Measurements from ENCODE around the gene ADGRD1.

- TF ChIP-seq PATZ1 (CRISPR knock-in tag; IDR thresholded peaks at IDR 0.05; ENCODE audit: borderline replicate concordance) (no peak), TOX (CRISPR knock-in tag; IDR thresholded peaks at IDR 0.05; ENCODE audit: borderline replicate concordance) (no peak), ZFP3 (CRISPR knock-in tag; IDR thresholded peaks at IDR 0.05) (no peak), ESRRG (CRISPR knock-in tag; IDR thresholded peaks at IDR 0.05) (no peak)
- TF ChIP-seq, protein P1, sequence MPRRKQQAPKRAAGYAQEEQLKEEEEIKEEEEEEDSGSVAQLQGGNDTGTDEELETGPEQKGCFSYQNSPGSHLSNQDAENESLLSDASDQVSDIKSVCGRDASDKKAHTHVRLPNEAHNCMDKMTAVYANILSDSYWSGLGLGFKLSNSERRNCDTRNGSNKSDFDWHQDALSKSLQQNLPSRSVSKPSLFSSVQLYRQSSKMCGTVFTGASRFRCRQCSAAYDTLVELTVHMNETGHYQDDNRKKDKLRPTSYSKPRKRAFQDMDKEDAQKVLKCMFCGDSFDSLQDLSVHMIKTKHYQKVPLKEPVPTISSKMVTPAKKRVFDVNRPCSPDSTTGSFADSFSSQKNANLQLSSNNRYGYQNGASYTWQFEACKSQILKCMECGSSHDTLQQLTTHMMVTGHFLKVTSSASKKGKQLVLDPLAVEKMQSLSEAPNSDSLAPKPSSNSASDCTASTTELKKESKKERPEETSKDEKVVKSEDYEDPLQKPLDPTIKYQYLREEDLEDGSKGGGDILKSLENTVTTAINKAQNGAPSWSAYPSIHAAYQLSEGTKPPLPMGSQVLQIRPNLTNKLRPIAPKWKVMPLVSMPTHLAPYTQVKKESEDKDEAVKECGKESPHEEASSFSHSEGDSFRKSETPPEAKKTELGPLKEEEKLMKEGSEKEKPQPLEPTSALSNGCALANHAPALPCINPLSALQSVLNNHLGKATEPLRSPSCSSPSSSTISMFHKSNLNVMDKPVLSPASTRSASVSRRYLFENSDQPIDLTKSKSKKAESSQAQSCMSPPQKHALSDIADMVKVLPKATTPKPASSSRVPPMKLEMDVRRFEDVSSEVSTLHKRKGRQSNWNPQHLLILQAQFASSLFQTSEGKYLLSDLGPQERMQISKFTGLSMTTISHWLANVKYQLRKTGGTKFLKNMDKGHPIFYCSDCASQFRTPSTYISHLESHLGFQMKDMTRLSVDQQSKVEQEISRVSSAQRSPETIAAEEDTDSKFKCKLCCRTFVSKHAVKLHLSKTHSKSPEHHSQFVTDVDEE (CRISPR knock-in tag; IDR thresholded peaks at IDR 0.05): no peak
Measured at GRCh38 chr12:131112021-131112420, 158.3 kb downstream of the ADGRD1 start.
